NCI-H526 (cell line): ENCODE results near the gene BRAT1.

Experiments
- DNase-seq, 2 experiments: peaks; one replicate each; lab custom pipeline; 2025; lab: John Stamatoyannopoulos, UW

The BRAT1 gene

GRCh38 chr7:2495418-2496299, 59.7 kb downstream of the BRAT1 start:
- peak in 1 of 2 experiments; percentile 34 for DNase-seq

GRCh38 chr7:2494191-2495130, 60.9 kb downstream of the BRAT1 start:
- DNase-seq = no peak

GRCh38 chr7:2493205-2494164, 61.8 kb downstream of the BRAT1 start:
- no peak for DNase-seq

- DNase-seq = no peak
These were observed 63.3 kb downstream of the BRAT1 start for GRCh38 chr7:2492038-2492437.

- no peak for DNase-seq
These were observed 65.1 kb downstream of the BRAT1 start for GRCh38 chr7:2490181-2490651.

- DNase-seq = no peak
These were observed 66.6 kb downstream of the BRAT1 start for GRCh38 chr7:2488681-2489080.

- no peak for DNase-seq
These were observed 67.1 kb downstream of the BRAT1 start for GRCh38 chr7:2488272-2488645.
